ENCODE results near the gene FAAH. TPM values are rescaled to one million over a fixed set of nuclear protein-coding genes. Genes with fewer than 3 reads are reported as not detected.

Gene FAAH
- total RNA-seq, 3 donors from 2014 or later, result 18.1 to 58.7 (median 38.3) TPM

DNA sequence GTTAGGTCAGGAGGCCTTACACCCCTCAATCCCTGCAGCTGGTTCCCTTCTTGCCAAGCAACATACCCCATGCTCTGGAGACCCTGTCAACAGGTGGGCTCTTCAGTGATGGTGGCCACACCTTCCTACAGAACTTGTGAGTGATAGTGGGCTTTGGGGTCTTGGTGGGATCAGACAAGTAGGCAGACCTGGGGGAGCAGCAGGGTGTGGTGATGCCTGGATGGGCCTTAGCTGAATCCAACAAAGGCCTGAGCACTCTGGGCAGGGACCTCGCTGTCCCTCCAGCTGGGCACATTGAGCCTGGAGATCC lies 14.9 kb downstream of the FAAH start:
- Histone ChIP-seq H3K27me3 (no peaks in the 10 kb centered on the region), H3K27ac (no peak overlapping the region), H3K36me3 (no peaks in the 10 kb centered on the region), H3K4me1 (no peaks in the 10 kb centered on the region), H3K4me3 (no peak overlapping the region), H3K9me3 (no peaks in the 10 kb centered on the region)
- intact Hi-C loops (cut with DNase I; ENCODE audit: low total_unique reads), result no loop called here
- no peak for DNase-seq (ENCODE audit: low spot score in 2 of 2)
- TF ChIP-seq POLR2AphosphoS5 (IDR thresholded peaks at IDR 0.05), result no peak

DNA sequence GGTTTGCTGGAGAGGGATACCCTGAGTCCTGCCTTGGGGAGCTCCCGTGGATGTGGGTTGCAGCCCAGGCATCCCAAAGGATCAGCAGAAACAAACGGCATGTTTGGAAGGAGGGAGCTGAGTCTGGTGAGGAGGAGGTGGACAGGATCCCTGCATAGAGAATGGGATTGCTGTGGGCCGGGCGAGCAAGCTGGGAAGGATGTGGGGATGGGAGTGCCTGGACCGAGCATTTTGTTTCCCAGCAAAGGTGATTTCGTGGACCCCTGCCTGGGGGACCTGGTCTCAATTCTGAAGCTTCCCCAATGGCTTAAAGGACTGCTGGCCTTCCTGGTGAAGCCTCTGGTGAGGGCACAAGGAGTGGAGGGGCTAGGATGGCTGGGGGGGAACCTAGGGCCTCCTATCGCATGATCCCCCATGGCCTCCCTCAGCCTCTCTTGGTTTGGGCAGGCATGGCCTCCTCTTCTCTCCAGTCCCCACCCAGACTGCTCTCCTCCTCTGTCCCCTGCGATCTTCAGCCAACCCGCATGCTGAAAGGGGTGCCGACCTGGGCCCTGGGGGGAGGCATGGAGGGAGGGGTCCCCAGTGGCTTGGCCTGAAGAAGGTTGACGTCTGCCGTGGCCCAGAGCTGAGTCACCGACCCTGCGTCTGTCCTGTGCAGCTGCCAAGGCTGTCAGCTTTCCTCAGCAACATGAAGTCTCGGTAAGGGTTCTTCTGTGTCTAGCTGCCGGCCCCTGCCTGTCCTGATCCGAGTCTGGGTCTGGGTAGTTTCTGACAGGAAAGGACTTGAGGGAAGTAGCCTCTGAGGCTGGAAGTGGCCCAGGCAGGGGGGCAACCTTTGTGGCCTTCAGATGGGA lies 16.3 kb downstream of the FAAH start:
- Histone ChIP-seq H3K9me3 (no peaks in the 10 kb centered on the region), H3K27me3 (no peaks in the 10 kb centered on the region), H3K36me3 (no peaks in the 10 kb centered on the region), H3K4me3 (no peak overlapping the region), H3K27ac (no peak overlapping the region), H3K4me1 (no peaks in the 10 kb centered on the region)
- intact Hi-C loops (cut with DNase I; ENCODE audit: low total_unique reads), result loop anchor here (5.0 kb wide), 1 partner anchor 452 kb away; no protein-coding TSS in a partner anchor
- TF ChIP-seq POLR2AphosphoS5 (IDR thresholded peaks at IDR 0.05), result no peak
- TF ChIP-seq POLR2A (IDR thresholded peaks at IDR 0.05), result no peak
- TF ChIP-seq, protein P1, sequence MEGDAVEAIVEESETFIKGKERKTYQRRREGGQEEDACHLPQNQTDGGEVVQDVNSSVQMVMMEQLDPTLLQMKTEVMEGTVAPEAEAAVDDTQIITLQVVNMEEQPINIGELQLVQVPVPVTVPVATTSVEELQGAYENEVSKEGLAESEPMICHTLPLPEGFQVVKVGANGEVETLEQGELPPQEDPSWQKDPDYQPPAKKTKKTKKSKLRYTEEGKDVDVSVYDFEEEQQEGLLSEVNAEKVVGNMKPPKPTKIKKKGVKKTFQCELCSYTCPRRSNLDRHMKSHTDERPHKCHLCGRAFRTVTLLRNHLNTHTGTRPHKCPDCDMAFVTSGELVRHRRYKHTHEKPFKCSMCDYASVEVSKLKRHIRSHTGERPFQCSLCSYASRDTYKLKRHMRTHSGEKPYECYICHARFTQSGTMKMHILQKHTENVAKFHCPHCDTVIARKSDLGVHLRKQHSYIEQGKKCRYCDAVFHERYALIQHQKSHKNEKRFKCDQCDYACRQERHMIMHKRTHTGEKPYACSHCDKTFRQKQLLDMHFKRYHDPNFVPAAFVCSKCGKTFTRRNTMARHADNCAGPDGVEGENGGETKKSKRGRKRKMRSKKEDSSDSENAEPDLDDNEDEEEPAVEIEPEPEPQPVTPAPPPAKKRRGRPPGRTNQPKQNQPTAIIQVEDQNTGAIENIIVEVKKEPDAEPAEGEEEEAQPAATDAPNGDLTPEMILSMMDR (IDR thresholded peaks at IDR 0.05), result no peak
- no peak for DNase-seq (ENCODE audit: low spot score in 2 of 2)

- DNase-seq (ENCODE audit: low spot score in 2 of 2), result no peak
- H3K27me3 ChIP-seq, result no peaks in the 10 kb centered on the region
- H3K4me1 ChIP-seq, result no peaks in the 10 kb centered on the region
- no peak overlapping the region for H3K27ac ChIP-seq
- no peaks in the 10 kb centered on the region for H3K9me3 ChIP-seq
- no peaks in the 10 kb centered on the region for H3K36me3 ChIP-seq
- TF ChIP-seq POLR2AphosphoS5 (IDR thresholded peaks at IDR 0.05) (no peak), POLR2A (IDR thresholded peaks at IDR 0.05) (no peak)
- TF ChIP-seq, protein P1 (IDR thresholded peaks at IDR 0.05), result no peak
- no peak overlapping the region for H3K4me3 ChIP-seq
- intact Hi-C loops (cut with DNase I; ENCODE audit: low total_unique reads), result loop anchor here (5.0 kb wide), 1 partner anchor 451 kb away; no protein-coding TSS in a partner anchor
Observed at GRCh38 chr1:46411010-46411405, 16.9 kb downstream of the FAAH start.

DNA sequence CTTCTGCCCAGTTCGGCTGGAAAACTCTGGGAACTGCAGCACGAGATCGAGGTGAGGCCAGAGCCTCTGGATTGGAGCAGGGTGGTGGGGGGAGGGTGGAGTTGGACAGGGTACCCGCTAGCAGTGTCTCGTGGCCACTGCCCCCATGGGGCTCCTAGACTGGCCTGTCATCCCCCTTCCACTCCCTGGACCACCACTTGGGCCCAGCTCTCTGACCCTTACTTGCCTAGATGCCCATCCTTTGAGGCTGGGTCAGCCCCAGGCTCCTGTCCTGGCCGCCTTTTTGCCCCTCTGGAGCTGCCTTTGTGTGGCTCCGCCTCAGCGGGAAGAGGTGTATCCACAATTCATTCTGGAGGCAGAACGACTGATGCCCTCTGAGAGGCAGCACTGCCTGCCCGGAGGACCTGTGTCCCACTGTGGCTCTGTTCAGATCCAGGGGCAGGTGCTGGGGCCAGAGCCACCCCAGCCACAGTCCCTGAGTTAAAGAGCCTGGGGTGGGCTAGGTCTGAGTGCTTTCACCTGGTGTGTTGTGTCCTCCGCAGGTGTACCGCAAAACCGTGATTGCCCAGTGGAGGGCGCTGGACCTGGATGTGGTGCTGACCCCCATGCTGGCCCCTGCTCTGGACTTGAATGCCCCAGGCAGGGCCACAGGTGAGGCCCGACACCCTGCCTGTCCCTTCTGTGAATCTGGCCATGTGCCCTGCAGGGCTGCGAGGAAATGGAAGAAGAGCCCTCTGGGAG lies 17.7 kb downstream of the FAAH start:
- Histone ChIP-seq H3K27me3 (no peaks in the 10 kb centered on the region), H3K36me3 (no peaks in the 10 kb centered on the region), H3K27ac (no peak overlapping the region), H3K4me3 (no peak overlapping the region), H3K4me1 (no peaks in the 10 kb centered on the region), H3K9me3 (no peaks in the 10 kb centered on the region)
- TF ChIP-seq POLR2AphosphoS5 (IDR thresholded peaks at IDR 0.05) (no peak), POLR2A (IDR thresholded peaks at IDR 0.05) (no peak)
- TF ChIP-seq, protein P1 (IDR thresholded peaks at IDR 0.05), result no peak
- DNase-seq (ENCODE audit: low spot score in 2 of 2), result no peak
- intact Hi-C loops (cut with DNase I; ENCODE audit: low total_unique reads), result loop anchor here (5.0 kb wide), 1 partner anchor 451 kb away; no protein-coding TSS in a partner anchor

- DNase-seq (ENCODE audit: low spot score in 2 of 2), result no peak
- TF ChIP-seq POLR2AphosphoS5 (IDR thresholded peaks at IDR 0.05), result no peak
- TF ChIP-seq, protein P1 (IDR thresholded peaks at IDR 0.05), result no peak
- no peak for TF ChIP-seq POLR2A (IDR thresholded peaks at IDR 0.05)
- H3K4me1 ChIP-seq, result no peaks in the 10 kb centered on the region
- H3K4me3 ChIP-seq, result no peak overlapping the region
- H3K9me3 ChIP-seq, result no peaks in the 10 kb centered on the region
- intact Hi-C loops (cut with DNase I; ENCODE audit: low total_unique reads), result loop anchor here (5.0 kb wide), 1 partner anchor 449 kb away; no protein-coding TSS in a partner anchor
- no peak overlapping the region for H3K27ac ChIP-seq
- H3K27me3 ChIP-seq, result no peaks in the 10 kb centered on the region
- no peaks in the 10 kb centered on the region for H3K36me3 ChIP-seq
Observed at GRCh38 chr1:46412893-46413595, 18.9 kb downstream of the FAAH start.

All from breast epithelium (tissue), 4 donors.